ENCODE measurements around the gene CDC6.

DNA sequence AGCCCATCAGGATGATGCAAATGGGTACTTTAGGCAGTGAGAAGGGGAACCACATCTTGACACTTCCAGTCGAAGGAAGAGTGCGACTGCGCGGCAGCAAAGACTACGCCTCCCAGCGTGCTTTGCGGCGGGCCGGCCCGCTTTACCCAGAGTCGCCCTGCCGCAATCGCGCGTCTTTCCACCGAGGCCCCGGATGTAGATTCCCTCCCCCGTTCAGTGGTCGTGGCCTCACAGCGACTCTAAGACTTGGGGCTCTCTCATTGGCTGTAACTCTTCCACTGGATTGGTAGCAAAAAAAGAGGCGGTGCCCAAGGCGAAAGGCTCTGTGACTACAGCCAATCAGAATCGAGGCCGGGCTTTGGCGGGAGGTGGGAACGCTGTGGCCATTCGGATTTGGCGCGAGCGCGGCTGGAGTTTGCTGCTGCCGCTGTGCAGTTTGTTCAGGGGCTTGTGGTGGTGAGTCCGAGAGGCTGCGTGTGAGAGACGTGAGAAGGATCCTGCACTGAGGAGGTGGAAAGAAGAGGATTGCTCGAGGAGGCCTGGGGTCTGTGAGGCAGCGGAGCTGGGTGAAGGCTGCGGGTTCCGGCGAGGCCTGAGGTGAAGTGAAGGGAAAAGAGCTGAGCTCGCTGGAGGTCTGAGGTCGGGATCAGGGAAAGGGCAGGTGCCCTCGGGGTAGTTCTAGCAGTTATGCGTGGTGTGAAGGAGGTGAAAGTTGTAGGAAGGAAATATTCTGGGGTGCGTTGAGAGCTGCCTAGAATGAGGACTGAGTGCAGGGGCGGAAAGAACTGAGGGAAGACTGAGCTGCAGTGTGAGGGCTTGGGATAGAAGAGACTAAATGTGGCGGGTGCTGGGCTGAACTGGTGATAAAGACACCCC lies at the start of gene CDC6:
- TF ChIP-seq GATA2 (IDR thresholded peaks at IDR 0.05; ENCODE audit: low read depth, low read length) (no peak), GATA3 (IDR thresholded peaks at IDR 0.05; ENCODE audit: low read depth, low read length) (no peak)

Measured in SH-SY5Y (cell line).